Measurements from ENCODE around the gene SLC9A8. TPM values are rescaled to one million over a fixed set of nuclear protein-coding genes. Genes with fewer than 3 reads are reported as not detected.

SLC9A8 gene
- total RNA-seq, 1 donor from 2014 or later = 4.1 TPM

GRCh38 chr20:49825521-49826033 lies 12.9 kb downstream of the SLC9A8 start:
- Mint-ChIP-seq H3K27me3 (ENCODE audit: insufficient read depth, low read depth) (no peaks in the 10 kb centered on the region), H3K9me3 (no peaks in the 10 kb centered on the region)
- no peak overlapping the region for H3K9ac ChIP-seq

GRCh38 chr20:49831022-49831769 lies 18.6 kb downstream of the SLC9A8 start:
- Mint-ChIP-seq H3K27ac (peak overlapping the region; percentile 48), H3K36me3 (peaks cover 25% of the 10 kb centered on the region), H3K4me3 (no peak overlapping the region), H3K9me3 (no peaks in the 10 kb centered on the region), H3K27me3 (ENCODE audit: insufficient read depth, low read depth) (peaks cover 2% of the 10 kb centered on the region), H3K4me1 (peaks cover 26% of the 10 kb centered on the region)
- H3K36me3 ChIP-seq = no peaks in the 10 kb centered on the region
- H4K20me1 ChIP-seq (ENCODE audit: low read depth) = no peaks in the 10 kb centered on the region
- TF ChIP-seq CTCF (IDR thresholded peaks at IDR 0.05) (no peak), EZH2phosphoT487 (IDR thresholded peaks at IDR 0.05) (no peak), EZH2 (IDR thresholded peaks at IDR 0.05) (no peak)
- H2AFZ ChIP-seq (replicated peaks) = no peak overlapping the region
- H3K4me3 ChIP-seq = no peak overlapping the region
- no peak overlapping the region for H3K9ac ChIP-seq
- H3K27ac ChIP-seq = no peak overlapping the region
- peaks cover 18% of the 10 kb centered on the region for H3F3A ChIP-seq (ENCODE audit: low read depth)
- no peaks in the 10 kb centered on the region for H3K9me3 ChIP-seq (ENCODE audit: low read depth)
- H3K27me3 ChIP-seq = no peaks in the 10 kb centered on the region
- H3K79me2 ChIP-seq (ENCODE audit: low read depth) = no peaks in the 10 kb centered on the region
- peaks cover 27% of the 10 kb centered on the region for H3K4me1 ChIP-seq
- no peak overlapping the region for H3K4me2 ChIP-seq
- no peak for DNase-seq (ENCODE audit: low spot score)

More at GRCh38 chr20:49825521-49826033, 12.9 kb downstream of the SLC9A8 start:
- H3K4me3 ChIP-seq = no peak overlapping the region
- H3K9me3 ChIP-seq (ENCODE audit: low read depth) = no peaks in the 10 kb centered on the region
- no peaks in the 10 kb centered on the region for H4K20me1 ChIP-seq (ENCODE audit: low read depth)
- no peak for TF ChIP-seq EZH2 (IDR thresholded peaks at IDR 0.05)
- TF ChIP-seq EZH2phosphoT487 (IDR thresholded peaks at IDR 0.05) = no peak
- TF ChIP-seq CTCF (IDR thresholded peaks at IDR 0.05) = no peak
- H3K27me3 ChIP-seq = no peaks in the 10 kb centered on the region
- DNase-seq (ENCODE audit: low spot score) = no peak
- no peaks in the 10 kb centered on the region for H3F3A ChIP-seq (ENCODE audit: low read depth)
- Mint-ChIP-seq H3K4me3 (no peak overlapping the region), H3K4me1 (peaks cover 9% of the 10 kb centered on the region), H3K27ac (no peak overlapping the region), H3K36me3 (peaks cover 22% of the 10 kb centered on the region)
- no peaks in the 10 kb centered on the region for H3K4me1 ChIP-seq
- H2AFZ ChIP-seq (replicated peaks) = no peak overlapping the region
- H3K4me2 ChIP-seq = no peak overlapping the region
- H3K79me2 ChIP-seq (ENCODE audit: low read depth) = no peaks in the 10 kb centered on the region
- H3K36me3 ChIP-seq = no peaks in the 10 kb centered on the region
- no peak overlapping the region for H3K27ac ChIP-seq

GRCh38 chr20:49831770-49832631 lies 19.4 kb downstream of the SLC9A8 start:
- Histone ChIP-seq H2AFZ (replicated peaks) (no peak overlapping the region), H3K4me3 (no peak overlapping the region), H3F3A (ENCODE audit: low read depth) (peaks cover 18% of the 10 kb centered on the region), H3K36me3 (no peaks in the 10 kb centered on the region), H3K79me2 (ENCODE audit: low read depth) (no peaks in the 10 kb centered on the region), H3K27ac (no peak overlapping the region), H3K4me2 (no peak overlapping the region), H3K27me3 (no peaks in the 10 kb centered on the region), H4K20me1 (ENCODE audit: low read depth) (no peaks in the 10 kb centered on the region), H3K4me1 (peaks cover 27% of the 10 kb centered on the region), H3K9me3 (ENCODE audit: low read depth) (no peaks in the 10 kb centered on the region), H3K9ac (no peak overlapping the region)
- H3K36me3 Mint-ChIP-seq = peaks cover 25% of the 10 kb centered on the region
- no peaks in the 10 kb centered on the region for H3K9me3 Mint-ChIP-seq
- H3K27ac Mint-ChIP-seq = no peak overlapping the region
- no peak for DNase-seq (ENCODE audit: low spot score)
- TF ChIP-seq CTCF (IDR thresholded peaks at IDR 0.05) (no peak), EZH2 (IDR thresholded peaks at IDR 0.05) (no peak), EZH2phosphoT487 (IDR thresholded peaks at IDR 0.05) (no peak)
- peaks cover 26% of the 10 kb centered on the region for H3K4me1 Mint-ChIP-seq
- H3K27me3 Mint-ChIP-seq (ENCODE audit: insufficient read depth, low read depth) = peaks cover 3% of the 10 kb centered on the region
- H3K4me3 Mint-ChIP-seq = peak overlapping the region; percentile 16
